A375 (cell line): Measurements from ENCODE around the gene PCDHGC3. TPM values are rescaled to one million over a fixed set of nuclear protein-coding genes. Genes with fewer than 3 reads are reported as not detected.

ENCODE experiments used
- total RNA-seq: library from RNA; depleted of rRNA; stranded (reverse); fragments of >200 nt; shearing (Covaris generic); gene quantifications from 2 replicates; pipeline ENCODE4 v1.2.3, GENCODE V29; 2014; rRNA removed

The PCDHGC3 gene
- total RNA-seq, result 62.5 and 65.1 TPM in 2 replicates

DNA sequence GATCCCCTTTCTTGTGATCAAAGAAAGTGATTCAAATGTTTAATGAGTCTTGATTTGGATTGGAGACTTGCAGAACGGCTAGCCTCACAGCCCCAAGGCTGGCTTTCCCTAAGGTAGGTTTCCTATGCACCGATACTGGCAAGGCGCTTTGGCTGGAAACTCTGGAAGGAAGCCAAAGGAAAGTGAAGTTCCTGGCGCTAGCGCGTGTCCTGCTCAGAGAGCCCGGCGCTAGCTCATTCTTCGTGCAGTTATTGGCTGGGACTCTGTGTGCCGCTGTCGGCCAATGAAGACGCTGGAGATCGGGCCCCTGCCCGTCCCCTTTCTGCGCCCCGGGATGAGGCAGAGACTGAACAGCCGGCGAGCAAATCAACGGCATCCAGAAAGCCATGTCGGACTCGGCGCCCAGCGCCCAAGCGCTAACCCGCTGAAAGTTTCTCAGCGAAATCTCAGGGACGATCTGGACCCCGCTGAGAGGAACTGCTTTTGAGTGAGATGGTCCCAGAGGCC lies at the start of gene PCDHGC3:
Gene PCDHGC3, plus strand, starts transcription at position 342 of the 507 bp plus-strand sequence. Its CDS starts 151 bp downstream, at position 493.

DNA sequence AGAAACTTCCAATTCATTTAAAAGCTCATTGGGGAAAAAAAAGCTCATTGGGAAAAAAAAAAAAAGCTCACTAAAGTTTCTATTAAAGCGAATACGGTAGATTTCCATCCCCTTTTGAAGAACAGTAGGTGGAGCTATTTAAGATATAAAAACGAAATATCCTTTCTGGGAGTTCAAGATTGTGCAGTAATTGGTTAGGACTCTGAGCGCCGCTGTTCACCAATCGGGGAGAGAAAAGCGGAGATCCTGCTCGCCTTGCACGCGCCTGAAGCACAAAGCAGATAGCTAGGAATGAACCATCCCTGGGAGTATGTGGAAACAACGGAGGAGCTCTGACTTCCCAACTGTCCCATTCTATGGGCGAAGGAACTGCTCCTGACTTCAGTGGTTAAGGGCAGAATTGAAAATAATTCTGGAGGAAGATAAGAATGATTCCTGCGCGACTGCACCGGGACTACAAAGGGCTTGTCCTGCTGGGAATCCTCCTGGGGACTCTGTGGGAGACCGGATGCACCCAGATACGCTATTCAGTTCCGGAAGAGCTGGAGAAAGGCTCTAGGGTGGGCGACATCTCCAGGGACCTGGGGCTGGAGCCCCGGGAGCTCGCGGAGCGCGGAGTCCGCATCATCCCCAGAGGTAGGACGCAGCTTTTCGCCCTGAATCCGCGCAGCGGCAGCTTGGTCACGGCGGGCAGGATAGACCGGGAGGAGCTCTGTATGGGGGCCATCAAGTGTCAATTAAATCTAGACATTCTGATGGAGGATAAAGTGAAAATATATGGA lies 45.2 kb upstream of the PCDHGC3 start, which contains the start of gene PCDHGA12:
Gene PCDHGA12, plus strand, starts transcription at position 176 of the 782 bp plus-strand sequence. Its CDS starts 253 bp downstream, at position 429.

GRCh38 chr5:141484641-141485311 lies 9.0 kb downstream of the PCDHGC3 start, which contains the start of gene PCDHGC4:
TSS of gene PCDHGC4 (plus strand) at chr5:141485030. CDS start at chr5:141485174, 144 bp downstream.

GRCh38 chr5:141488591-141489561 lies 13.1 kb downstream of the PCDHGC3 start, which contains the start of gene PCDHGC5:
TSS of gene PCDHGC5 (plus strand) at chr5:141489081. CDS start at chr5:141489241, 160 bp downstream.

Other genes starting within 250 kb of the PCDHGC3 start
- gene PCDHB15, start 230.6 kb upstream of the PCDHGC3 start, total RNA-seq, result 2.1 and 2.7 TPM in 2 replicates
- gene SLC25A2, start 171.9 kb upstream of the PCDHGC3 start, total RNA-seq, result 0.19 TPM in 1 of 2 replicates, not detected in the other
- gene TAF7, start 155.2 kb upstream of the PCDHGC3 start, total RNA-seq, result 92.6 and 94.6 TPM in 2 replicates
- gene PCDHGA1, start 145.5 kb upstream of the PCDHGC3 start, total RNA-seq, result 2.5 TPM in 2 replicates
- 0.66 and 1.0 TPM in 2 replicates for gene PCDHGA2, start 137.2 kb upstream of the PCDHGC3 start, total RNA-seq
- gene PCDHGA3, start 132.1 kb upstream of the PCDHGC3 start, total RNA-seq, result 0.32 and 0.79 TPM in 2 replicates
- 4.5 and 5.0 TPM in 2 replicates for gene PCDHGB1, start 125.9 kb upstream of the PCDHGC3 start, total RNA-seq
- gene PCDHGA4, start 120.9 kb upstream of the PCDHGC3 start, total RNA-seq, result 1.9 and 2.0 TPM in 2 replicates
- gene PCDHGB2, start 116.0 kb upstream of the PCDHGC3 start, total RNA-seq, result 1.9 and 2.3 TPM in 2 replicates
- 1.3 and 1.4 TPM in 2 replicates for gene PCDHGA5, start 111.8 kb upstream of the PCDHGC3 start, total RNA-seq
- 0.83 and 1.5 TPM in 2 replicates for gene PCDHGB3, start 105.7 kb upstream of the PCDHGC3 start, total RNA-seq
- 1.2 and 1.5 TPM in 2 replicates for gene PCDHGA6, start 102.1 kb upstream of the PCDHGC3 start, total RNA-seq
- 6.1 and 8.1 TPM in 2 replicates for gene PCDHGA7, start 93.2 kb upstream of the PCDHGC3 start, total RNA-seq
- 2.0 TPM in 2 replicates for gene PCDHGB4, start 88.3 kb upstream of the PCDHGC3 start, total RNA-seq
- gene PCDHGA8, start 83.3 kb upstream of the PCDHGC3 start, total RNA-seq, result 1.1 and 1.6 TPM in 2 replicates
- 1.9 and 2.4 TPM in 2 replicates for gene PCDHGB5, start 78.0 kb upstream of the PCDHGC3 start, total RNA-seq
- gene PCDHGA9, start 73.2 kb upstream of the PCDHGC3 start, total RNA-seq, result 1.1 and 2.7 TPM in 2 replicates
- gene PCDHGB6, start 67.9 kb upstream of the PCDHGC3 start, total RNA-seq, result 0.80 and 1.2 TPM in 2 replicates
- 4.3 and 6.0 TPM in 2 replicates for gene PCDHGA10, start 63.0 kb upstream of the PCDHGC3 start, total RNA-seq
- gene PCDHGB7, start 58.3 kb upstream of the PCDHGC3 start, total RNA-seq, result 0.72 and 0.90 TPM in 2 replicates
- 0.30 and 0.96 TPM in 2 replicates for gene PCDHGA11, start 54.9 kb upstream of the PCDHGC3 start, total RNA-seq
- gene PCDHGA12, start 45.5 kb upstream of the PCDHGC3 start, total RNA-seq, result 0.80 and 1.2 TPM in 2 replicates
- 1.3 and 1.8 TPM in 2 replicates for gene PCDHGC4, start 9.1 kb downstream of the PCDHGC3 start, total RNA-seq
- 1.1 and 1.3 TPM in 2 replicates for gene PCDHGC5, start 13.1 kb downstream of the PCDHGC3 start, total RNA-seq
- 52.1 and 55.8 TPM in 2 replicates for gene DIAPH1, start 143.0 kb downstream of the PCDHGC3 start, total RNA-seq
- gene HDAC3, start 160.9 kb downstream of the PCDHGC3 start, total RNA-seq, result 56.6 and 64.4 TPM in 2 replicates
- gene RELL2, start 161.0 kb downstream of the PCDHGC3 start, total RNA-seq, result 6.0 and 8.6 TPM in 2 replicates
- 16.6 and 21.5 TPM in 2 replicates for gene FCHSD1, start 175.5 kb downstream of the PCDHGC3 start, total RNA-seq
- 15.1 and 17.0 TPM in 2 replicates for gene ARAP3, start 206.3 kb downstream of the PCDHGC3 start, total RNA-seq